ENCODE results near the gene OMD.

- TF ChIP-seq CTCF (IDR thresholded peaks at IDR 0.05) (no peak), POLR2A (IDR thresholded peaks at IDR 0.05) (no peak)
Observed at GRCh38 chr9:92414566-92414965, 9.7 kb downstream of the OMD start.

All from lower leg skin (tissue), 3 donors.